GM12878 (cell line): ENCODE data around the gene FN1. TPM values are rescaled to one million over a fixed set of nuclear protein-coding genes. Genes with fewer than 3 reads are reported as not detected.
A peak's percentile ranks its signal among the peaks of the same experiment; 100 is the strongest.

Source experiments
- ATAC-seq: fragments of 200-7000 bp; cut with Tn5 transposase; 3 replicates; pipeline ENCODE4 v1.9.1; 2020; ENCODE audit warnings: mild to moderate bottlenecking, moderate library complexity
- BruUV-seq: library from RNA; stranded (reverse); fragments of 400-500 nt; replicated peaks from 2 replicates; lab custom pipeline; 2021; lab: Mats Ljungman, UMichigan
- CTCF ChIA-PET: fragments of 300-600 bp; sonication (Branson Sonifier 250); formaldehyde crosslinking; extraction: SDS; loops from one replicate; lab custom pipeline; 2021; ENCODE audit warnings: inconsistent platforms; lab: Yijun Ruan, JAX
- POLR2A ChIA-PET: fragments of 350-600 bp; formaldehyde crosslinking; extraction: SDS; loops from one replicate; lab custom pipeline; 2021; ENCODE audit warnings: inconsistent platforms; lab: Charles Lee
- RAD21 ChIA-PET: fragments of 300-600 bp; sonication (Branson Sonifier 250); formaldehyde crosslinking; loops from one replicate; lab custom pipeline; 2023; ENCODE audit warnings: antibody characterized with exemption; ENCODE audit not compliant: unreplicated experiment; lab: Charles Lee
- SMC1A ChIA-PET: fragments of 300-600 bp; sonication (Branson Sonifier 250); formaldehyde crosslinking; loops from one replicate; lab custom pipeline; 2023; ENCODE audit not compliant: unreplicated experiment, uncharacterized antibody; lab: Charles Lee
- DNase-seq: peaks from one replicate; pipeline ENCODE4 v3.0.0-alpha.2; 2011; ENCODE audit warnings: low read depth, low spot score
- FAIRE-seq: peaks from 3 replicates; lab custom pipeline; 2011; peaks lifted over from hg19 to GRCh38; lab: Jason Lieb, UNC
- H2AFZ ChIP-seq: 2 replicates; pipeline ENCODE4 v1.6.0; 2011; ENCODE audit warnings: low read depth, low read length, control low read depth; ENCODE audit not compliant: control insufficient read depth
- H3K27ac ChIP-seq: 2 replicates; pipeline ENCODE4 v1.5.1; 2011; ENCODE audit warnings: control low read depth; ENCODE audit not compliant: control insufficient read depth, insufficient read depth
- H3K27me3 ChIP-seq, 2 experiments: replicated peaks in 1 of 2; 2 replicates each; pipeline versions ENCODE4 v1.6.0 to v1.6.1; 2011; ENCODE audit warnings: low read length in 1 of 2; ENCODE audit not compliant: control insufficient read depth in 2 of 2, insufficient read depth in 2 of 2
- H3K36me3 ChIP-seq, 2 experiments: 2 replicates each; pipeline ENCODE4 v1.5.1; 2011; ENCODE audit warnings: low read length in 1 of 2; ENCODE audit not compliant: control insufficient read depth in 2 of 2, insufficient read depth in 2 of 2
- H3K4me1 ChIP-seq: 2 replicates; pipeline ENCODE4 v1.6.1; 2011; ENCODE audit warnings: mild to moderate bottlenecking, low read length, moderate library complexity, mixed read lengths; ENCODE audit not compliant: control insufficient read depth, insufficient read depth
- H3K4me2 ChIP-seq: 2 replicates; pipeline ENCODE4 v1.6.0; 2011; ENCODE audit warnings: control low read depth; ENCODE audit not compliant: control insufficient read depth, insufficient read depth
- H3K4me3 ChIP-seq: fragments of 200-600 bp; sonication (generic); 2 replicates; pipeline ENCODE4 v1.5.1; 2016
- H3K79me2 ChIP-seq: 2 replicates; pipeline ENCODE4 v1.6.0; 2011; ENCODE audit warnings: low read length; ENCODE audit not compliant: control insufficient read depth, insufficient read depth
- H3K9ac ChIP-seq: 2 replicates; pipeline ENCODE4 v1.8.0; 2011; ENCODE audit warnings: low read length, control low read depth, mixed read lengths; ENCODE audit not compliant: control insufficient read depth, insufficient read depth
- H3K9me3 ChIP-seq: replicated peaks from 3 replicates; pipeline ENCODE4 v1.5.1; 2011; ENCODE audit warnings: mild to moderate bottlenecking, low read length; ENCODE audit not compliant: control insufficient read depth, insufficient read depth
- H4K20me1 ChIP-seq: 2 replicates; pipeline ENCODE4 v1.6.0; 2011; ENCODE audit not compliant: control insufficient read depth, insufficient read depth
- BCLAF1 ChIP-seq: fragments of 450-650 bp; IDR thresholded peaks from 2 replicates; pipeline ENCODE4 v1.6.1; 2017; ENCODE audit warnings: antibody characterized with exemption, mild to moderate bottlenecking, moderate library complexity
- HDAC6 ChIP-seq: fragments of 200-600 bp; sonication (generic); IDR thresholded peaks from one replicate; pipeline ENCODE4 v1.8.0; 2017; ENCODE audit warnings: antibody characterized with exemption; ENCODE audit not compliant: unreplicated experiment
- PKNOX1 ChIP-seq: fragments of 450-650 bp; IDR thresholded peaks from 2 replicates; pipeline ENCODE4 v1.6.1; 2016; ENCODE audit warnings: mild to moderate bottlenecking
- ZSCAN29 ChIP-seq: fragments of 450-650 bp; IDR thresholded peaks from 2 replicates; pipeline ENCODE4 v1.6.1; 2017; ENCODE audit warnings: mild to moderate bottlenecking, moderate library complexity
- WGBS: methylation state at CpG from one replicate; pipeline ENCODE4 v1.1.6; 2016; ENCODE audit warnings: low lambda C conversion rate; ENCODE audit not compliant: insufficient replicate concordance, insufficient coverage; ENCODE audit errors: missing lambda C conversion rate; 5-methylcytosine and 5-hydroxymethylcytosine counted together
- in situ Hi-C: fragments of 300-500 bp; cut with MboI; formaldehyde crosslinking; loops from 9 replicates; pipeline ENCODE4 v1.14.3; 2018; ENCODE audit warnings: mixed read lengths
- intact Hi-C: fragments of 100-400 bp; cut with micrococcal nuclease; formaldehyde crosslinking; loops from one replicate; pipeline ENCODE4 v1.14.2; 2022; ENCODE audit not compliant: unreplicated experiment
- polyA plus RNA-seq, 11 experiments: library from polyadenylated mRNA; depleted of rRNA in 4 of 11; unstranded in 6 of 11; stranded (reverse) in 5 of 11; fragments of >200 nt; fragmentation: Nextera tagmentation in 4 of 11; fragmentation: Illumina TruSeq in 1 of 11; extraction: Ambion mirVana in 4 of 11; extraction: Trizol in 1 of 11; gene quantifications; 1 replicate in 1 of 11; 2 replicates in 10 of 11; pipeline versions ENCODE4 v1.2.1 to v1.2.3, GENCODE V29; 2011 to 2016; ENCODE audit warnings: inconsistent platforms in 2 of 11, missing spikeins in 2 of 11, low read depth in 1 of 11
- total RNA-seq, 4 experiments: library from RNA; depleted of rRNA in 3 of 4; stranded (reverse); fragments of >200 nt in 3 of 4; fragmentation: Illumina TruSeq in 1 of 4; extraction: Trizol in 1 of 4; gene quantifications; 2 replicates each; pipeline versions ENCODE4 v1.2.1 to v1.2.3, GENCODE V29; 2013 to 2021
- TF ChIP-seq, protein P1 (sequence below): IDR thresholded peaks from 2 replicates; pipeline ENCODE4 v1.6.1; 2011; ENCODE audit warnings: mild to moderate bottlenecking, low read depth, low read length, moderate library complexity; ENCODE audit not compliant: insufficient replicate concordance

Gene FN1
- total and polyA plus RNA-seq, 10 of the 15 experiments (the other 5 are each of a cell fraction or from before 2014, with no cell fraction given): 0.60 to 9.4 (median 1.5) TPM

- Histone ChIP-seq H3K4me2 (no peak overlapping the region), H4K20me1 (no peaks in the 10 kb centered on the region), H2AFZ (no peak overlapping the region; the same call in 1 of the 2 replicates), H3K4me3 (no peak overlapping the region), H3K9me3 (no peaks in the 10 kb centered on the region), H3K9ac (no peak overlapping the region), H3K79me2 (no peaks in the 10 kb centered on the region), H3K4me1 (0 out of 2 replicates have a peak, but pooled peaks cover 3% of the 10 kb centered on the region), H3K27ac (no peak overlapping the region), H3K36me3 (peaks cover 0 to 7% of the 10 kb centered on the region in 2 experiments; a peak in 3 of 4 replicates), H3K27me3 (no peaks in the 10 kb centered on the region)
- peak; percentile 82 for TF ChIP-seq PKNOX1
- TF ChIP-seq HDAC6: no peak
- no peak for TF ChIP-seq ZSCAN29
- TF ChIP-seq, protein P1, sequence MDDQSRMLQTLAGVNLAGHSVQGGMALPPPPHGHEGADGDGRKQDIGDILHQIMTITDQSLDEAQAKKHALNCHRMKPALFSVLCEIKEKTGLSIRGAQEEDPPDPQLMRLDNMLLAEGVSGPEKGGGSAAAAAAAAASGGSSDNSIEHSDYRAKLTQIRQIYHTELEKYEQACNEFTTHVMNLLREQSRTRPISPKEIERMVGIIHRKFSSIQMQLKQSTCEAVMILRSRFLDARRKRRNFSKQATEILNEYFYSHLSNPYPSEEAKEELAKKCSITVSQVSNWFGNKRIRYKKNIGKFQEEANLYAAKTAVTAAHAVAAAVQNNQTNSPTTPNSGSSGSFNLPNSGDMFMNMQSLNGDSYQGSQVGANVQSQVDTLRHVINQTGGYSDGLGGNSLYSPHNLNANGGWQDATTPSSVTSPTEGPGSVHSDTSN: peak; percentile 13
- no peak for TF ChIP-seq BCLAF1
- CTCF ChIA-PET: interaction anchor here (1.0 to 1.6 kb wide), 3 partner anchors 8 to 52 kb away, joined by 3 to 4 read pairs (median 3); no protein-coding TSS in a partner anchor
- in situ Hi-C loops: no loop called here
- SMC1A ChIA-PET: interaction anchor here (0.6 to 1.8 kb wide), 5 partner anchors 10 to 548 kb away, joined by 3 to 5 read pairs (median 3); no protein-coding TSS in a partner anchor
- BruUV-seq: no TSS peak
- RAD21 ChIA-PET: interaction anchor here (1.0 to 1.1 kb wide), 2 partner anchors 448 to 553 kb away, joined by 3 to 4 read pairs; no protein-coding TSS in a partner anchor
- intact Hi-C loops: no loop called here
- peak; percentile 23 for FAIRE-seq
- no peak for DNase-seq
- ATAC-seq: peak; percentile 54
- WGBS: 98% methylated on average over 10 of the region's 10 CpGs
- POLR2A ChIA-PET: interaction anchor here (0.5 kb wide), 1 partner anchor 77 kb away, joined by 5 read pairs; no protein-coding TSS in a partner anchor
These were observed 71.4 kb downstream of the FN1 start for GRCh38 chr2:215364157-215365155.
